H1 (cell line): Measurements from ENCODE around the gene WNT11. TPM values are rescaled to one million over a fixed set of nuclear protein-coding genes. Genes with fewer than 3 reads are reported as not detected.

Experiments
- ATF2 ChIP-seq: IDR thresholded peaks from 2 replicates; pipeline ENCODE4 v1.6.1; 2012; ENCODE audit warnings: low read length, inconsistent platforms
- CHD7 ChIP-seq: fragments of 300-600 bp; sonication (generic); IDR thresholded peaks from 2 replicates; pipeline ENCODE4 v1.7.1; 2012; ENCODE audit warnings: low read length, moderate library complexity, mild to moderate bottlenecking, inconsistent platforms; ENCODE audit not compliant: insufficient replicate concordance
- EP300 ChIP-seq, 2 experiments: IDR thresholded peaks; 1 replicate in 1 of 2; 2 replicates in 1 of 2; pipeline ENCODE4 v1.6.1; 2011 to 2012; ENCODE audit warnings: low read depth in 2 of 2, low read length in 2 of 2, mild to moderate bottlenecking in 2 of 2, borderline replicate concordance in 1 of 2, inconsistent platforms in 1 of 2, moderate library complexity in 1 of 2
- JUN ChIP-seq: IDR thresholded peaks from 2 replicates; pipeline ENCODE4 v1.6.1; 2011; ENCODE audit warnings: low read depth, mild to moderate bottlenecking, improper control_type of control experiment, low read length
- KDM1A ChIP-seq: fragments of 200-600, 300-600 bp; sonication (generic); IDR thresholded peaks from 2 replicates; pipeline ENCODE4 v1.7.1; 2016; ENCODE audit warnings: mild to moderate bottlenecking, low read length, borderline replicate concordance
- MAX ChIP-seq: IDR thresholded peaks from 2 replicates; pipeline ENCODE4 v1.6.1; 2012; ENCODE audit warnings: inconsistent platforms
- POLR2A ChIP-seq, 2 experiments: IDR thresholded peaks; 1 replicate in 1 of 2; 2 replicates in 1 of 2; pipeline ENCODE4 v1.6.1; 2011; ENCODE audit warnings: low read depth in 2 of 2, low read length in 2 of 2, mild to moderate bottlenecking in 2 of 2; ENCODE audit errors: control extremely low read depth in 1 of 2
- SP1 ChIP-seq: IDR thresholded peaks from 2 replicates; pipeline ENCODE4 v1.6.1; 2011; ENCODE audit warnings: low read depth, low read length
- SRF ChIP-seq: IDR thresholded peaks from 2 replicates; pipeline ENCODE4 v1.6.1; 2011; ENCODE audit warnings: mild to moderate bottlenecking, low read depth, low read length, moderate library complexity
- TBP ChIP-seq: IDR thresholded peaks from 2 replicates; pipeline ENCODE4 v1.6.1; 2011; ENCODE audit warnings: low read depth, low read length, improper control_type of control experiment
- polyA plus RNA-seq, 7 experiments: library from polyadenylated mRNA; depleted of rRNA in 3 of 7; stranded (reverse) in 5 of 7; unstranded in 2 of 7; fragments of >200 nt in 5 of 7; fragments of 200-250 nt in 2 of 7; gene quantifications; 1 replicate in 5 of 7; 2 replicates in 1 of 7; 4 replicates in 1 of 7; pipeline versions ENCODE4 v1.2.1 to v1.2.3, GENCODE V29; 2011 to 2013; ENCODE audit warnings: missing spikeins in 2 of 7, mixed read lengths in 2 of 7
- total RNA-seq: library from RNA; stranded (reverse); fragmentation: NEBNext Ultra II Directional; extraction: Animal tissue kit (Norgen Biotek cat#: 25700); gene quantifications from 2 replicates; pipeline ENCODE4 v1.2.1, GENCODE V29; 2021

The WNT11 gene
- total and polyA plus RNA-seq, 2 of the 8 experiments (the other 6 are each of a cell fraction or from before 2014, with no cell fraction given) = 0.11 to 0.45 TPM

- TF ChIP-seq CHD7 (no peak), SP1 (no peak), MAX (no peak), TBP (no peak), SRF (no peak), POLR2A (IDR thresholded peaks at IDR 0.05; ENCODE audit: control extremely low read depth in 1 of 2, low read depth in 2 of 2, low read length in 2 of 2) (no peak), JUN (no peak), KDM1A (no peak), EP300 (IDR thresholded peaks at IDR 0.05; ENCODE audit: borderline replicate concordance in 1 of 2, low read depth in 2 of 2, low read length in 2 of 2) (no peak), ATF2 (no peak)
Measured at GRCh38 chr11:76172583-76172982, 33.7 kb downstream of the WNT11 start (continued).
